Measurements from ENCODE around the gene ZIC3.

- TF ChIP-seq CTCF (IDR thresholded peaks at IDR 0.05) (no peak), POLR2A (IDR thresholded peaks at IDR 0.05) (no peak)
These were observed 34.8 kb downstream of the ZIC3 start for GRCh38 chrX:137600769-137601168.

Data from Peyer's patch (tissue), 4 donors.